Measurements from ENCODE around the gene C2CD3.
A peak's percentile ranks its signal among the peaks of the same experiment; 100 is the strongest.
"Not testable (repeated sequence)": the region's sequence is repeated elsewhere in the genome, so short reads cannot be mapped to it uniquely, and the experiment has no call there.

C2CD3 gene

GRCh38 chr11:74072286-74072685, 98.5 kb downstream of the C2CD3 start:
- no peak overlapping the region for H3K4me3 ChIP-seq (ENCODE audit: low read depth, low read length)
- TF ChIP-seq, protein P1, sequence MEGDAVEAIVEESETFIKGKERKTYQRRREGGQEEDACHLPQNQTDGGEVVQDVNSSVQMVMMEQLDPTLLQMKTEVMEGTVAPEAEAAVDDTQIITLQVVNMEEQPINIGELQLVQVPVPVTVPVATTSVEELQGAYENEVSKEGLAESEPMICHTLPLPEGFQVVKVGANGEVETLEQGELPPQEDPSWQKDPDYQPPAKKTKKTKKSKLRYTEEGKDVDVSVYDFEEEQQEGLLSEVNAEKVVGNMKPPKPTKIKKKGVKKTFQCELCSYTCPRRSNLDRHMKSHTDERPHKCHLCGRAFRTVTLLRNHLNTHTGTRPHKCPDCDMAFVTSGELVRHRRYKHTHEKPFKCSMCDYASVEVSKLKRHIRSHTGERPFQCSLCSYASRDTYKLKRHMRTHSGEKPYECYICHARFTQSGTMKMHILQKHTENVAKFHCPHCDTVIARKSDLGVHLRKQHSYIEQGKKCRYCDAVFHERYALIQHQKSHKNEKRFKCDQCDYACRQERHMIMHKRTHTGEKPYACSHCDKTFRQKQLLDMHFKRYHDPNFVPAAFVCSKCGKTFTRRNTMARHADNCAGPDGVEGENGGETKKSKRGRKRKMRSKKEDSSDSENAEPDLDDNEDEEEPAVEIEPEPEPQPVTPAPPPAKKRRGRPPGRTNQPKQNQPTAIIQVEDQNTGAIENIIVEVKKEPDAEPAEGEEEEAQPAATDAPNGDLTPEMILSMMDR (conservative IDR thresholded peaks at IDR 0.05; ENCODE audit: low read depth, low read length): no peak
- no peak for DNase-seq (ENCODE audit: low read depth)

DNA sequence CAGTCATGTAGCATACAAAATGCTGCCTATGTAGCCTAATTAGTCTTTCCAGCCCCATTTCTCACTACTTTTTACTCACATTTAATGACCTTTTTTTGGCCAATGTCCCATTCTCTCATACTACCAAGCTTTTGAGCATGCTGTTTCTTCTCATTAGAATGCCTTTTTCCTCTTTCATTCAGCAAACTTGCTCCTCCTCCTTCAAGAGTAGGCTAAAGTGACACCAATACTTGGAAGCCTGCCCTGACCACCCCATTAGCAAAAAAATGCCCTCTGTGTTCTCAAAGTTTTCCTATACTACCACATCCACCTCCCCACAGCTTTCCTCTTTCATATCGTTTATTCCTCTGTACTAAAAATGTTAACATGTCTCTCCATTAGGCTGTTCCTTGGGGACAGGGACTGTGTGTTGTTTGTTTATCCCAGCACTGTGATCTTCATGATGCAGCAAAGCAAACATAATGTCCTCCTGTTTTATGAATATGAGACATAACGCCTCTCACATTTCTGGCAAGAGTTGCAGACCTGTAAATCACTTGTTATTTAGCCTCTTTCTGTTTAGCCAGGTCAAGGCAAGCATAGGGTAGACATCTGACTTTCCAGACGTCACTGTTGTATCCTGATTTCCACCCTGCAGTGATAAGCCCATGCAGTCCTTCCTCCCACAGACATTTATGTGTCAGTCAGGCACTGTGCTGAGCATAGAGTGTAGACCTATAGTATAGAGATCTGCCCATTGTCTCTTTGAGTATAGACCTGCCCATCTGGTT, 99.9 kb downstream of the C2CD3 start:
- H3K4me3 ChIP-seq (ENCODE audit: low read depth, low read length): no peak overlapping the region
- peak; percentile 28 for DNase-seq (ENCODE audit: low read depth)
- TF ChIP-seq, protein P1 (conservative IDR thresholded peaks at IDR 0.05; ENCODE audit: low read depth, low read length): no peak

GRCh38 chr11:74069146-74070046, 101.4 kb downstream of the C2CD3 start:
- DNase-seq (ENCODE audit: low read depth): peak; percentile 54

GRCh38 chr11:74066663-74067062, 104.1 kb downstream of the C2CD3 start:
- not testable (repeated sequence) for DNase-seq (ENCODE audit: low read depth)

More at GRCh38 chr11:74069146-74070046, 101.4 kb downstream of the C2CD3 start:
- no peak overlapping the region for H3K4me3 ChIP-seq (ENCODE audit: low read depth, low read length)
- TF ChIP-seq, protein P1 (conservative IDR thresholded peaks at IDR 0.05; ENCODE audit: low read depth, low read length): no peak

DNA sequence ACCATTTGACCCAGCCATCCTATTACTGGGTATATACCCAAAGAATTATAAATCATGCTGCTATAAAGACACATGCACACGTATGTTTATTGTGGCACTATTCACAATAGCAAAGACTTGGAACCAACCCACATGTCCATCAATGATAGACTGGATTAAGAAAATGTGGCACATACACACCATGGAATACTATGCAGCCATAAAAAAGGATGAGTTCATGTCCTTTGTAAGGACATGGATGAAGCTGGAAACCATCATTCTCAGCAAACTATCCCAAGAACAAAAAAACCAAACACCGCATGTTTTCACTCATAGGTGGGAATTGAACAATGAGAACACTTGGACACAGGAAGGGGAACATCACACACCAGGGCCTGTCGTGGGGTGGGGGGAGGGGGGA, 105.3 kb downstream of the C2CD3 start:
- not testable (repeated sequence) for DNase-seq (ENCODE audit: low read depth); H3K4me3 ChIP-seq (ENCODE audit: low read depth, low read length)

More at GRCh38 chr11:74066663-74067062, 104.1 kb downstream of the C2CD3 start:
- H3K4me3 ChIP-seq (ENCODE audit: low read depth, low read length): not testable (repeated sequence)

DNA sequence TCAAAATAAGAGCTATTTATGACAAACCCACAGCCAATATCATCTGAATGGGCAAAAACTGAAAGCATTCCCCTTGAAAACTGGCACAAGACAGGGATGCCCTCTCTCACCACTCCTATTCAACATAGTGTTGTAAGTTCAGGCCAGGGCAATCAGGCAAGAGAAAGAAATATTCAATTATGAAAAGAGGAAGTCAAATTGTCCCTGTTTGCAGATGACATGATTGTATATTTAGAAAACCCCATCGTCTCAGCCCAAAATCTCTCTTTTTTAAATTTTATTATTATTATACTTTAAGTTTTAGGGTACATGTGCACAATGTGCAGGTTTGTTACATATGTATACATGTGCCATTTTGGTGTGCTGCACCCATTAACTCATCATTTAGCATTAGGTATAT, 107.2 kb downstream of the C2CD3 start:
- not testable (repeated sequence) for DNase-seq (ENCODE audit: low read depth)

GRCh38 chr11:74061599-74061998, 109.2 kb downstream of the C2CD3 start:
- H3K4me3 ChIP-seq (ENCODE audit: low read depth, low read length); DNase-seq (ENCODE audit: low read depth): not testable (repeated sequence)

More for the DNA sequence above, 107.2 kb downstream of the C2CD3 start:
- not testable (repeated sequence) for H3K4me3 ChIP-seq (ENCODE audit: low read depth, low read length)

DNA sequence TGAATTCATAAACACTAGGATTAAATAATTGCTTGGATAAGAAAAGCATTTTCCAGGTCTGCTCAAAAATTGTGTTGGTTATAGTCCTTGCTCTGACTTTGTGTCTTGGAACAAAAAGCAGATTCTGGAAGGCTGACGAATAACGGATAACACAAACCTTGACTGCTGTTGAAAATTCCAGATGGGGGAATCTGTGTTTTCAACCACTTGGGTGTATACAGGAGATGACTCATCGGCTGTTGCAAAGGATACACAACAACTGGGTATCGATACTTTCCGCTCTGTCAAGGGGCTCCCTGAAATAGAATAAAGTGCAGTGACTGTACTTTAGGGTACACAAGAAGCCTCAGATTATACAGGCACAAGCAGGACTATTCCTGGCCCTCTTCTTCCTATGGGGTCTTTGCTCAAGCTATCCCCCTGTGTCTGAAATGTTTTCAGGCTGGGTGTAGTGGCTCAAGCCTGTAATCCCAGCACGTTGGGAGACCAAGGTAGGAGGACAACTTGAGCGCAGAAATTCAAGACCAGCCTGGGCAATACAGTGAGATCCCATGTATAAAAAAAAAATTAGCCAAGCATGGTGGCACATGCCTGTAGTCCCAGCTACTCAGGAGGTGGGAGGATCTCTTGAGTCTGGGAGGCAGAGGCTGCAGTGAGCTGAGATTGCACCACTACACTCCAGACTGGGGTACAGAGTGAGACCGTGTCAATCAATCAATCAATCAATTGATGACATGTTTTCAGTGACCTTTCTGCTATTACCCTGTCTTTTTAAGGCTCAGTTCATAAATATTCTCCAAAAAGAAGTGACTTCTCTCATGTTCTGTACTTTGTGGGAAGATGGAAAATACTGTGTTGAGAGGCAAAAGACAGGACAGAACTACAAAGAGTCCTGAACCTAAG, 113.3 kb downstream of the C2CD3 start:
- TF ChIP-seq, protein P1 (conservative IDR thresholded peaks at IDR 0.05; ENCODE audit: low read depth, low read length): no peak
- no peak overlapping the region for H3K4me3 ChIP-seq (ENCODE audit: low read depth, low read length)
- peak; percentile 83 for DNase-seq (ENCODE audit: low read depth)

Data from choroid plexus epithelial cell (primary cell).